HepG2 (cell line): Measurements from ENCODE around the gene SNCAIP. TPM values are rescaled to one million over a fixed set of nuclear protein-coding genes. Genes with fewer than 3 reads are reported as not detected.

Experiments
- ATAC-seq: fragments of 200-7000 bp; cut with Tn5 transposase; 3 replicates; pipeline ENCODE4 v1.9.1; 2020; ENCODE audit warnings: mild to moderate bottlenecking, moderate library complexity
- BruUV-seq: library from RNA; stranded (reverse); fragments of 400-500 nt; replicated peaks from 2 replicates; lab custom pipeline; 2021; lab: Mats Ljungman, UMichigan
- CTCF ChIA-PET: fragments of 300-600 bp; formaldehyde crosslinking; extraction: SDS; loops from one replicate; lab custom pipeline; 2021; ENCODE audit warnings: low total read pairs, inconsistent platforms, low intra/inter-chr PET ratio; lab: Yijun Ruan, JAX
- POLR2A ChIA-PET: fragments of 350-600 bp; sonication (Branson Sonifier 250); formaldehyde crosslinking; loops from one replicate; lab custom pipeline; 2020; ENCODE audit warnings: antibody characterized with exemption, inconsistent platforms; lab: Yijun Ruan, JAX
- DNase-seq: peaks from one replicate; pipeline ENCODE4 v3.0.0-alpha.2; 2015; ENCODE audit warnings: low spot score
- FAIRE-seq: peaks from 3 replicates; lab custom pipeline; 2011; peaks lifted over from hg19 to GRCh38; lab: Jason Lieb, UNC
- H2AFZ ChIP-seq: one replicate; pipeline ENCODE4 v1.6.1; 2011; ENCODE audit warnings: low read length, inconsistent platforms
- H3K27ac ChIP-seq: fragments of 300-600 bp; 3 replicates; pipeline ENCODE4 v1.8.0; 2011; ENCODE audit warnings: mixed run types, mild to moderate bottlenecking, mixed read lengths, low read length, inconsistent platforms; ENCODE audit not compliant: insufficient read depth; ENCODE audit errors: extremely low read length
- H3K27me3 ChIP-seq, 2 experiments: fragments of 200-600 bp in 1 of 2; 2 replicates in 1 of 2; 3 replicates in 1 of 2; pipeline versions ENCODE4 v1.6.0 to v1.8.0; 2011; ENCODE audit warnings: low read length in 2 of 2, mild to moderate bottlenecking in 2 of 2, moderate library complexity in 2 of 2, inconsistent platforms in 1 of 2; ENCODE audit not compliant: insufficient read depth in 2 of 2, control insufficient read depth in 1 of 2
- H3K36me3 ChIP-seq, 2 experiments: fragments of 200-600 bp in 1 of 2; replicated peaks in 1 of 2; 2 replicates in 1 of 2; 3 replicates in 1 of 2; pipeline versions ENCODE4 v1.5.1 to v1.8.0; 2011; ENCODE audit warnings: low read length in 2 of 2, inconsistent platforms in 1 of 2; ENCODE audit not compliant: insufficient read depth in 2 of 2, control insufficient read depth in 1 of 2
- H3K4me1 ChIP-seq: 2 replicates; pipeline ENCODE4 v1.5.1; 2012; ENCODE audit warnings: low read length, inconsistent platforms; ENCODE audit not compliant: insufficient read depth
- H3K4me2 ChIP-seq: 2 replicates; pipeline ENCODE4 v1.6.0; 2011; ENCODE audit warnings: low read depth, low read length, inconsistent platforms
- H3K4me3 ChIP-seq, 3 experiments: fragments of 200-600 bp in 1 of 3; sonication (generic), shearing (Covaris generic) in 1 of 3; replicated peaks in 1 of 3; 2 replicates each; pipeline ENCODE4 v1.5.1; 2011 to 2016; ENCODE audit warnings: low read length in 3 of 3, inconsistent platforms in 2 of 3, low read depth in 2 of 3, mild to moderate bottlenecking in 2 of 3, control low read depth in 1 of 3, mixed read lengths in 1 of 3; ENCODE audit not compliant: insufficient read depth in 1 of 3
- H3K79me2 ChIP-seq: one replicate; pipeline ENCODE4 v1.6.1; 2011; ENCODE audit warnings: low read length, inconsistent platforms; ENCODE audit not compliant: insufficient read depth
- H3K9ac ChIP-seq: 2 replicates; pipeline ENCODE4 v1.6.0; 2011; ENCODE audit warnings: mild to moderate bottlenecking, low read depth, low read length, inconsistent platforms; ENCODE audit not compliant: insufficient read depth
- H3K9me3 ChIP-seq: 2 replicates; pipeline ENCODE4 v1.5.1; 2012; ENCODE audit warnings: mild to moderate bottlenecking, low read length
- H4K20me1 ChIP-seq: 2 replicates; pipeline ENCODE4 v1.6.0; 2011; ENCODE audit warnings: inconsistent platforms, mild to moderate bottlenecking, low read length, moderate library complexity; ENCODE audit not compliant: insufficient read depth
- FOXO1 ChIP-seq: sonication (generic); formaldehyde crosslinking; IDR thresholded peaks from 2 replicates; pipeline ENCODE4 v1.4.0; 2020; ENCODE audit warnings: missing genetic modification reagents
- IKZF1 ChIP-seq: fragments of 450-650 bp; IDR thresholded peaks from 2 replicates; pipeline ENCODE4 v1.7.1; 2016
- KAT8 ChIP-seq: IDR thresholded peaks from 2 replicates; pipeline ENCODE4 v1.6.1; 2016; ENCODE audit warnings: missing genetic modification reagents, missing compliant biosample characterization
- KLF9 ChIP-seq: IDR thresholded peaks from 2 replicates; pipeline ENCODE4 v1.6.1; 2016; ENCODE audit warnings: low read depth
- PAWR ChIP-seq: sonication (generic); formaldehyde crosslinking; IDR thresholded peaks from 2 replicates; pipeline ENCODE4 v1.4.0; 2020; ENCODE audit warnings: missing genetic modification reagents, mild to moderate bottlenecking, borderline replicate concordance
- RFXANK ChIP-seq: IDR thresholded peaks from 2 replicates; pipeline ENCODE4 v1.6.1; 2016
- ZNF616 ChIP-seq: sonication (generic); formaldehyde crosslinking; IDR thresholded peaks from 2 replicates; pipeline ENCODE4 v1.5.0; 2020; ENCODE audit warnings: low read depth, mild to moderate bottlenecking, missing genetic modification reagents
- ZNF670 ChIP-seq: sonication (generic); formaldehyde crosslinking; IDR thresholded peaks from 2 replicates; pipeline ENCODE4 v1.8.0; 2022; ENCODE audit warnings: mild to moderate bottlenecking, missing genetic modification reagents, borderline replicate concordance
- ZNF749 ChIP-seq: sonication (generic); formaldehyde crosslinking; IDR thresholded peaks from 2 replicates; pipeline ENCODE4 v1.8.0; 2022; ENCODE audit warnings: mild to moderate bottlenecking, missing genetic modification reagents, moderate library complexity, borderline replicate concordance
- WGBS: methylation state at CpG from one replicate; pipeline ENCODE4 v1.1.6; 2017; ENCODE audit warnings: low lambda C conversion rate; 5-methylcytosine and 5-hydroxymethylcytosine counted together
- in situ Hi-C: cut with HindIII; loops from 2 replicates; pipeline ENCODE4 v1.10.0; 2017; ENCODE audit warnings: low pct_unique_long_range_greater_than_20kb; ENCODE audit not compliant: extremely low pct_ligation_motif_present
- intact Hi-C: fragments of 100-400 bp; cut with micrococcal nuclease; formaldehyde crosslinking; loops from one replicate; pipeline ENCODE4 v1.10.0; 2022; ENCODE audit not compliant: unreplicated experiment
- polyA plus RNA-seq, 8 experiments: library from polyadenylated mRNA; depleted of rRNA in 3 of 8; stranded (reverse) in 7 of 8; unstranded in 1 of 8; fragments of >200 nt; fragmentation: Illumina TruSeq in 4 of 8; extraction: Trizol in 4 of 8; gene quantifications; 2 replicates each; pipeline versions ENCODE4 v1.2.1 to v1.2.3, GENCODE V29; 2011 to 2016; ENCODE audit warnings: low read depth in 4 of 8, missing spikeins in 1 of 8, mixed read lengths in 1 of 8; ENCODE audit not compliant: insufficient read depth in 1 of 8
- total RNA-seq, 5 experiments: library from RNA; depleted of rRNA; stranded (reverse); fragments of >200 nt; fragmentation: Illumina TruSeq; extraction: Trizol; gene quantifications; 2 replicates each; pipeline ENCODE4 v1.2.3, GENCODE V29; 2016; ENCODE audit warnings: low read depth in 1 of 5
- TF ChIP-seq, protein P1 (sequence below): sonication (generic); formaldehyde crosslinking; IDR thresholded peaks from 2 replicates; pipeline ENCODE4 v1.5.1; 2020; ENCODE audit warnings: mild to moderate bottlenecking, missing genetic modification reagents
- TF ChIP-seq, protein P2 (sequence below): sonication (generic); formaldehyde crosslinking; IDR thresholded peaks from 2 replicates; pipeline ENCODE4 v1.4.0; 2020; ENCODE audit warnings: mild to moderate bottlenecking, missing genetic modification reagents

SNCAIP gene
- total and polyA plus RNA-seq, 2 of the 13 experiments (the other 11 are each of a cell fraction or from before 2014, with no cell fraction given): not detected

DNA sequence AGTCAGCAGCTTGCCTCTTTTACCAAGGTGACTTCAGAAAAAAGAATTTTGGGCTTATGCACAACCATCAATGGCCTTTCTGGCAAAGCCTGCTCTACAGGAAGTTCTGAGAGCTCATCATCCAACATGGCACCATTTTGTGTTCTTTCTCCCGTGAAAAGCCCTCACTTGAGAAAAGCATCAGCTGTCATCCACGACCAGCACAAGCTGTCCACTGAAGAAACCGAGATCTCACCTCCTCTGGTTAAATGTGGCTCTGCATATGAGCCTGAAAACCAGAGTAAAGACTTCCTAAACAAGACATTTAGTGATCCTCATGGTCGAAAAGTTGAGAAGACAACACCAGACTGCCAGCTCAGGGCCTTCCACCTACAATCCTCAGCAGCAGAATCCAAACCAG, 111.2 kb downstream of the SNCAIP start:
- H3K36me3 ChIP-seq: no peaks in the 10 kb centered on the region
- no TSS peak for BruUV-seq
- H4K20me1 ChIP-seq: no peaks in the 10 kb centered on the region
- H2AFZ ChIP-seq: no peak overlapping the region
- in situ Hi-C loops: no loop called here
- H3K79me2 ChIP-seq: no peaks in the 10 kb centered on the region
- no peak overlapping the region for H3K4me3 ChIP-seq
- POLR2A ChIA-PET: no interaction called here
- DNase-seq (no peak), ATAC-seq (no peak), FAIRE-seq (no peak)
- intact Hi-C loops: no loop called here
- H3K4me1 ChIP-seq: no peaks in the 10 kb centered on the region
- WGBS: 0% methylated on average over 3 of the region's 4 CpGs
- H3K27ac ChIP-seq: no peak overlapping the region
- H3K4me2 ChIP-seq: no peak overlapping the region
- H3K9ac ChIP-seq: no peak overlapping the region
- CTCF ChIA-PET: no interaction called here
- TF ChIP-seq, protein P1, sequence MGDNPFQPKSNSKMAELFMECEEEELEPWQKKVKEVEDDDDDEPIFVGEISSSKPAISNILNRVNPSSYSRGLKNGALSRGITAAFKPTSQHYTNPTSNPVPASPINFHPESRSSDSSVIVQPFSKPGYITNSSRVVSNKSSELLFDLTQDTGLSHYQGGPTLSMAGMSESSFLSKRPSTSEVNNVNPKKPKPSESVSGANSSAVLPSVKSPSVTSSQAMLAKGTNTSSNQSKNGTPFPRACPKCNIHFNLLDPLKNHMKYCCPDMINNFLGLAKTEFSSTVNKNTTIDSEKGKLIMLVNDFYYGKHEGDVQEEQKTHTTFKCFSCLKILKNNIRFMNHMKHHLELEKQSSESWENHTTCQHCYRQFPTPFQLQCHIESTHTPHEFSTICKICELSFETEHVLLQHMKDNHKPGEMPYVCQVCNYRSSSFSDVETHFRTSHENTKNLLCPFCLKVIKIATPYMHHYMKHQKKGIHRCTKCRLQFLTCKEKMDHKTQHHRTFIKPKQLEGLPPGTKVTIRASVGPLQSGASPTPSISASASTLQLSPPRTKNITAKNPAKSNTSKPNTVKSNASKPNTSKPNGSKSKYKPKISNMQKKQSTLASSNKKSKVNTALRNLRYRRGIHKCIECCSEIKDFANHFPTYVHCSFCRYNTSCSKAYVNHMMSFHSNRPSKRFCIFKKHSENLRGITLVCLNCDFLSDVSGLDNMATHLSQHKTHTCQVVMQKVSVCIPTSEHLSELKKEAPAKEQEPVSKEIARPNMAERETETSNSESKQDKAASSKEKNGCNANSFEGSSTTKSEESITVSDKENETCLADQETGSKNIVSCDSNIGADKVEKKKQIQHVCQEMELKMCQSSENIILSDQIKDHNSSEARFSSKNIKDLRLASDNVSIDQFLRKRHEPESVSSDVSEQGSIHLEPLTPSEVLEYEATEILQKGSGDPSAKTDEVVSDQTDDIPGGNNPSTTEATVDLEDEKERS (CRISPR knock-in tag): no peak
- no peak for TF ChIP-seq ZNF616 (CRISPR knock-in tag)
- TF ChIP-seq IKZF1: no peak
- no peak for TF ChIP-seq ZNF749
- no peaks in the 10 kb centered on the region for H3K27me3 ChIP-seq
- no peaks in the 10 kb centered on the region for H3K9me3 ChIP-seq

DNA sequence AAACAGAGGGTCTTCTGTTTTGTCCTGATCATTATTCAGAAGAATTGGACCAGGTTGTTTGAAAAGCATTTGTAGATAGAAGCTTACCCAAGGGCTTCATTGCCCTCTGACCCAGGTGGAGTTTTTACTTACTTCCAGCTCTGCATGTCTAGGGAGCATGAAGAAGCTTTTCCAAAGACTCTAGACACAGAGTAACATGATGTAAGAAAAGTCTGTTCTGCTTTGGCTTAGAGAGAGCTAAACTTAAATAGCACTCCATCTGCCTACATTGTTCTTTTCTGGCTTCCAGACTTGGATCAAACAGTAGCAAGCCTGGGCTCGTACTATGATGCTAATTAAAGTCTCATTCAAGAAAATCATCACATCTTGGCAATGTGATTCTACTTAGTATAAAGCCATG, 112.1 kb downstream of the SNCAIP start:
- ATAC-seq (no peak), FAIRE-seq (no peak), DNase-seq (no peak)
- BruUV-seq: no TSS peak
- no peak overlapping the region for H3K9ac ChIP-seq
- no peak overlapping the region for H2AFZ ChIP-seq
- 0% methylated on average over 1 of the region's 1 CpG for WGBS
- H3K9me3 ChIP-seq: no peaks in the 10 kb centered on the region
- no peak overlapping the region for H3K27ac ChIP-seq
- ChIA-PET CTCF (no interaction called here), POLR2A (no interaction called here)
- H3K4me3 ChIP-seq: no peak overlapping the region
- intact Hi-C loops: no loop called here
- H3K79me2 ChIP-seq: no peaks in the 10 kb centered on the region
- H3K27me3 ChIP-seq: no peaks in the 10 kb centered on the region
- H4K20me1 ChIP-seq: no peaks in the 10 kb centered on the region
- no peaks in the 10 kb centered on the region for H3K4me1 ChIP-seq
- no peaks in the 10 kb centered on the region for H3K36me3 ChIP-seq
- in situ Hi-C loops: no loop called here
- TF ChIP-seq RFXANK (CRISPR knock-in tag) (no peak), PAWR (no peak), FOXO1 (CRISPR knock-in tag) (no peak), ZNF670 (CRISPR knock-in tag) (no peak), KLF9 (CRISPR knock-in tag) (no peak), KAT8 (CRISPR knock-in tag) (no peak)
- TF ChIP-seq, protein P2, sequence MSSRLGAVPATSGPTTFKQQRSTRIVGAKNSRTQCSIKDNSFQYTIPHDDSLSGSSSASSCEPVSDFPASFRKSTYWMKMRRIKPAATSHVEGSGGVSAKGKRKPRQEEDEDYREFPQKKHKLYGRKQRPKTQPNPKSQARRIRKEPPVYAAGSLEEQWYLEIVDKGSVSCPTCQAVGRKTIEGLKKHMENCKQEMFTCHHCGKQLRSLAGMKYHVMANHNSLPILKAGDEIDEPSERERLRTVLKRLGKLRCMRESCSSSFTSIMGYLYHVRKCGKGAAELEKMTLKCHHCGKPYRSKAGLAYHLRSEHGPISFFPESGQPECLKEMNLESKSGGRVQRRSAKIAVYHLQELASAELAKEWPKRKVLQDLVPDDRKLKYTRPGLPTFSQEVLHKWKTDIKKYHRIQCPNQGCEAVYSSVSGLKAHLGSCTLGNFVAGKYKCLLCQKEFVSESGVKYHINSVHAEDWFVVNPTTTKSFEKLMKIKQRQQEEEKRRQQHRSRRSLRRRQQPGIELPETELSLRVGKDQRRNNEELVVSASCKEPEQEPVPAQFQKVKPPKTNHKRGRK (CRISPR knock-in tag): no peak
- no peak overlapping the region for H3K4me2 ChIP-seq
